K562 (cell line): Measurements from ENCODE around the gene KAT5. TPM values are rescaled to one million over a fixed set of nuclear protein-coding genes. Genes with fewer than 3 reads are reported as not detected.
"Not testable (repeated sequence)": the region's sequence is repeated elsewhere in the genome, so short reads cannot be mapped to it uniquely, and the experiment has no call there.

Experiments used
- CTBP1 ChIP-seq: fragments of 450-650 bp; IDR thresholded peaks from 2 replicates; pipeline ENCODE4 v1.6.1; 2016; ENCODE audit warnings: borderline replicate concordance
- RAD21 ChIP-seq, 2 experiments: fragments of 250-450 bp in 1 of 2; fragments of 450-650 bp in 1 of 2; sonication (Bioruptor Pico) in 1 of 2; formaldehyde crosslinking in 1 of 2; IDR thresholded peaks in 1 of 2; conservative IDR thresholded peaks in 1 of 2; 2 replicates each; pipeline versions ENCODE4 v1.4.0 to v1.8.0; 2020 to 2022; ENCODE audit warnings: mild to moderate bottlenecking in 2 of 2, moderate library complexity in 1 of 2
- SMC3 ChIP-seq: conservative IDR thresholded peaks from 2 replicates; pipeline ENCODE4 v1.6.1; 2011; ENCODE audit warnings: low read depth, low read length, improper control_type of control experiment; ENCODE audit not compliant: insufficient read depth
- polyA plus RNA-seq, 8 experiments: library from polyadenylated mRNA; depleted of rRNA in 4 of 8; stranded (reverse) in 5 of 8; unstranded in 3 of 8; fragments of >200 nt; fragmentation: Nextera tagmentation in 2 of 8; fragmentation: Illumina TruSeq in 1 of 8; extraction: Ambion mirVana in 2 of 8; extraction: Trizol in 1 of 8; gene quantifications; 2 replicates each; pipeline versions ENCODE4 v1.2.1 to v1.2.3, GENCODE V29; 2011 to 2014; ENCODE audit warnings: inconsistent platforms in 1 of 8, missing spikeins in 1 of 8
- total RNA-seq, 7 experiments: library from RNA; depleted of rRNA in 6 of 7; stranded (reverse); fragments of >200 nt in 6 of 7; fragmentation: Illumina TruSeq in 2 of 7; extraction: Trizol in 2 of 7; gene quantifications; 2 replicates each; pipeline versions ENCODE4 v1.2.1 to v1.2.3, GENCODE V29; 2011 to 2021; ENCODE audit warnings: low replicate concordance in 1 of 7
- TF ChIP-seq, protein P1 (sequence below): fragments of 450-650 bp; formaldehyde crosslinking; IDR thresholded peaks from 2 replicates; pipeline ENCODE4 v1.4.0; 2020; ENCODE audit warnings: mild to moderate bottlenecking, moderate library complexity
- TF ChIP-seq, protein P2 (sequence below): sonication (generic); formaldehyde crosslinking; IDR thresholded peaks from 2 replicates; pipeline ENCODE4 v1.9.0; 2022; ENCODE audit warnings: mild to moderate bottlenecking, missing genetic modification reagents
- TF ChIP-seq, protein P3 (sequence below), 2 experiments: fragments of 450-650 bp; formaldehyde crosslinking in 1 of 2; IDR thresholded peaks; 2 replicates each; pipeline versions ENCODE4 v1.4.0 to v1.6.1; 2014 to 2020; ENCODE audit warnings: mild to moderate bottlenecking in 2 of 2, borderline replicate concordance in 1 of 2, low read depth in 1 of 2
- TF ChIP-seq, protein P4 (sequence below): sonication (generic); formaldehyde crosslinking; IDR thresholded peaks from 2 replicates; pipeline ENCODE4 v1.8.0; 2022; ENCODE audit warnings: missing genetic modification reagents, mild to moderate bottlenecking, moderate library complexity, borderline replicate concordance

Gene KAT5
- total and polyA plus RNA-seq, 9 of the 15 experiments (the other 6 are each of a cell fraction or from before 2014, with no cell fraction given): 3.6 to 76.8 (median 52.7) TPM

DNA sequence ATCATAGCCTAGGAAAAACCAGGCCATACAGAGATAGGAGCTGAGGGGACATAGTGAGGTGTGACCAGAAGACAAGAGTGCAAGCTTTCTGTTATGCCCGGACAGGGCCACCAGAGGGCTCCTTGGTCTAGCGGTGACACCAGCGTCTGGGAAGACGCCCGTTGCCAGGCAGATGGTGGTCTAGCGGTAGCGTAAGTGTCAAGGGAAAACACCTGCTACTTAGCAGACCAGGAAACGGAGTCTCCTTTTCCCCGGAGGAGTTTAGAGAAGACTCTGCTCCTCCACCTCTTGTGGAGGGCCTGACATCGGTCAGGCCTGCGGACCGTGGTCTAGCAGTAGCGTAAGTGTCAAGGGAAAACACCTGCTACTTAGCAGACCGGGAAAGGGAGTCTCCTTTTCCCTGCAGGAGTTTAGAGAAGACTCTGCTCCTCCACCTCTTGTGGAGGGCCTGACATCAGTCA lies 5.7 kb upstream of the KAT5 start (continued):
- TF ChIP-seq, protein P1, sequence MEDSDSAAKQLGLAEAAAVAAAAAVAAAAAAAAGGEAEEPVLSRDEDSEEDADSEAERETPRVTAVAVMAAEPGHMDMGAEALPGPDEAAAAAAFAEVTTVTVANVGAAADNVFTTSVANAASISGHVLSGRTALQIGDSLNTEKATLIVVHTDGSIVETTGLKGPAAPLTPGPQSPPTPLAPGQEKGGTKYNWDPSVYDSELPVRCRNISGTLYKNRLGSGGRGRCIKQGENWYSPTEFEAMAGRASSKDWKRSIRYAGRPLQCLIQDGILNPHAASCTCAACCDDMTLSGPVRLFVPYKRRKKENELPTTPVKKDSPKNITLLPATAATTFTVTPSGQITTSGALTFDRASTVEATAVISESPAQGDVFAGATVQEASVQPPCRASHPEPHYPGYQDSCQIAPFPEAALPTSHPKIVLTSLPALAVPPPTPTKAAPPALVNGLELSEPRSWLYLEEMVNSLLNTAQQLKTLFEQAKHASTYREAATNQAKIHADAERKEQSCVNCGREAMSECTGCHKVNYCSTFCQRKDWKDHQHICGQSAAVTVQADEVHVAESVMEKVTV (CRISPR knock-in tag): 0 out of 2 replicates have a peak, but pooled peaks have one; percentile 15
- TF ChIP-seq, protein P2, sequence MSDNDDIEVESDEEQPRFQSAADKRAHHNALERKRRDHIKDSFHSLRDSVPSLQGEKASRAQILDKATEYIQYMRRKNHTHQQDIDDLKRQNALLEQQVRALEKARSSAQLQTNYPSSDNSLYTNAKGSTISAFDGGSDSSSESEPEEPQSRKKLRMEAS: 0 out of 2 replicates have a peak, but pooled peaks have one; percentile 13
- TF ChIP-seq CTBP1 (0 out of 2 replicates have a peak, but pooled peaks have one; percentile 37), RAD21 (CRISPR knock-in tag; conservative IDR thresholded peaks at IDR 0.05 in 1 of 2, IDR thresholded peaks at IDR 0.05 in 1 of 2) (peak; percentile 69 to 77), SMC3 (0 out of 2 replicates have a peak, but pooled peaks have one; percentile 27)
- TF ChIP-seq, protein P3, sequence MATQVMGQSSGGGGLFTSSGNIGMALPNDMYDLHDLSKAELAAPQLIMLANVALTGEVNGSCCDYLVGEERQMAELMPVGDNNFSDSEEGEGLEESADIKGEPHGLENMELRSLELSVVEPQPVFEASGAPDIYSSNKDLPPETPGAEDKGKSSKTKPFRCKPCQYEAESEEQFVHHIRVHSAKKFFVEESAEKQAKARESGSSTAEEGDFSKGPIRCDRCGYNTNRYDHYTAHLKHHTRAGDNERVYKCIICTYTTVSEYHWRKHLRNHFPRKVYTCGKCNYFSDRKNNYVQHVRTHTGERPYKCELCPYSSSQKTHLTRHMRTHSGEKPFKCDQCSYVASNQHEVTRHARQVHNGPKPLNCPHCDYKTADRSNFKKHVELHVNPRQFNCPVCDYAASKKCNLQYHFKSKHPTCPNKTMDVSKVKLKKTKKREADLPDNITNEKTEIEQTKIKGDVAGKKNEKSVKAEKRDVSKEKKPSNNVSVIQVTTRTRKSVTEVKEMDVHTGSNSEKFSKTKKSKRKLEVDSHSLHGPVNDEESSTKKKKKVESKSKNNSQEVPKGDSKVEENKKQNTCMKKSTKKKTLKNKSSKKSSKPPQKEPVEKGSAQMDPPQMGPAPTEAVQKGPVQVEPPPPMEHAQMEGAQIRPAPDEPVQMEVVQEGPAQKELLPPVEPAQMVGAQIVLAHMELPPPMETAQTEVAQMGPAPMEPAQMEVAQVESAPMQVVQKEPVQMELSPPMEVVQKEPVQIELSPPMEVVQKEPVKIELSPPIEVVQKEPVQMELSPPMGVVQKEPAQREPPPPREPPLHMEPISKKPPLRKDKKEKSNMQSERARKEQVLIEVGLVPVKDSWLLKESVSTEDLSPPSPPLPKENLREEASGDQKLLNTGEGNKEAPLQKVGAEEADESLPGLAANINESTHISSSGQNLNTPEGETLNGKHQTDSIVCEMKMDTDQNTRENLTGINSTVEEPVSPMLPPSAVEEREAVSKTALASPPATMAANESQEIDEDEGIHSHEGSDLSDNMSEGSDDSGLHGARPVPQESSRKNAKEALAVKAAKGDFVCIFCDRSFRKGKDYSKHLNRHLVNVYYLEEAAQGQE (IDR thresholded peaks at IDR 0.05; ENCODE audit: borderline replicate concordance): peak; percentile 51; the same call in 1 of the 2 replicates
- TF ChIP-seq, protein P3 (CRISPR knock-in tag; IDR thresholded peaks at IDR 0.05; ENCODE audit: low read depth): not testable (repeated sequence)
- TF ChIP-seq, protein P4, sequence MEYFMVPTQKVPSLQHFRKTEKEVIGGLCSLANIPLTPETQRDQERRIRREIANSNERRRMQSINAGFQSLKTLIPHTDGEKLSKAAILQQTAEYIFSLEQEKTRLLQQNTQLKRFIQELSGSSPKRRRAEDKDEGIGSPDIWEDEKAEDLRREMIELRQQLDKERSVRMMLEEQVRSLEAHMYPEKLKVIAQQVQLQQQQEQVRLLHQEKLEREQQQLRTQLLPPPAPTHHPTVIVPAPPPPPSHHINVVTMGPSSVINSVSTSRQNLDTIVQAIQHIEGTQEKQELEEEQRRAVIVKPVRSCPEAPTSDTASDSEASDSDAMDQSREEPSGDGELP: peak; percentile 54; the same call in 1 of the 2 replicates
